AML-193 (cell line): ENCODE data around the gene C16orf74.

Source experiments
- DNase-seq, 2 experiments: peaks; one replicate each; lab custom pipeline; 2025; lab: John Stamatoyannopoulos, UW

C16orf74 gene

GRCh38 chr16:85774136-85774535, 23.2 kb upstream of the C16orf74 start:
- DNase-seq = no peak

- DNase-seq = no peak
These were observed 22.1 kb upstream of the C16orf74 start for GRCh38 chr16:85773044-85773443.

- DNase-seq = no peak
These were observed 19.8 kb upstream of the C16orf74 start for GRCh38 chr16:85770741-85771140.

DNA sequence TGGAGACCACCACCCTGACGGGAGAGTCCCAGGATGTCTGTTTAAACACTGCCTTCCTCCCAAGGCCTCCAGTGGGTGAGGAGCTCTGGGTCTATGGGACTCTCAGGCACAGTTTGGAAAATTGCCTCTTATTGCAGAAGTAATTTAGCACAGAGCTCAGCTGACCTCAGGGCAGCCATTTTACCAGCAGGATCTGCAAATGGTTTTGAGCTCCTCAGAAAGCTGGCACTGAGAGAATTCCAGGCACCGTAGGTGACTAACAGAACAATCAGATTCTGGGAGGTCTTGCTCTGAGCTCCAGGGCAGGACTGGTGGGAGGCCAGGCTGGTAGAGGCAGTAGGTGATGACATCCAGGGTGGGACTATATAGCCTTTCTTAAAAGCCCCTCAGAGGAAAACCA, 17.3 kb upstream of the C16orf74 start:
- no peak for DNase-seq

- DNase-seq = no peak
These were observed 16.6 kb upstream of the C16orf74 start for GRCh38 chr16:85767531-85767930.

- DNase-seq = no peak
These were observed 14.9 kb upstream of the C16orf74 start for GRCh38 chr16:85765767-85766166.

GRCh38 chr16:85765211-85765610, 14.3 kb upstream of the C16orf74 start:
- no peak for DNase-seq

GRCh38 chr16:85763616-85764015, 12.7 kb upstream of the C16orf74 start:
- DNase-seq = no peak

- no peak for DNase-seq
These were observed 12.1 kb upstream of the C16orf74 start for GRCh38 chr16:85762970-85763369.

- peak; percentile 68 to 75 for DNase-seq
These were observed 11.0 kb upstream of the C16orf74 start for GRCh38 chr16:85761861-85762260.

DNA sequence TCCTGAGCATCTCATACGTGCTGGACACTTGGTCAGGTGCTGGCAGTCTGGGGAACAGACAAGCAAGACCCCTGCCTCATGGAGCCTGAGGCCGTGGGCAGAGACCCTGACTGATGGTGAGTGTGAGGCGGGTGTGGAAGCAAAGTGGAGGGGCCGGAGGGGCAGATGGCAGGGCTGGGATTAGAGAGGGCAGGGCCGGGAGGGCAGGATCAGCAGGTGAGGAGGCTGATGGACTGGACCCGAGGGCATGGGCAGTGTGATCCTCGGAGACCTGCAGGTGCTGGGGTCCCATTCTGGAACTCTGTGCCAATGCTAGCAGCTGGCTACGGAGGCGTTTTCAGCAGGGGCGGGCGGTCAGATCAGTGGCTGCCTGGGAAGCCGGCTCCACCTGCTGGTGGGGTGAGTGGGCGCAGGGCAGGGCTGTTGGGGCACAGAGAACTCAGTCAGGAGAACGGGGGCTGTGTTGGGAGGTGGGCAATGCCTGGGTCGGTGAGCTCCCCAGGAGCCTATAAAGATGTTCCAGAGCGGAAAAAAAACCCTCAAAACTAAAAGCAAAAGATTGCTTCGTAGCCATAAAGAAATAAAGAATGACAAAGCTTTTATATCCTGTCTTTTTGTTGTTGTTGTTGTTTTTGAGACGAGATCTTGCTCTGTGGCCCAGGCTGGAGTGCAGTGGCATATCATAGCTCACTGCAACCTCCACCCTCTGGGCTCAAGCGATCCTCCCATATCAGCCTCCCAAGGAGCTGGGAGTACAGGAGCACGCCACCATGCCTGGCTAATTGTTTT, 8.9 kb upstream of the C16orf74 start:
- peak; percentile 31 to 42 for DNase-seq

DNA sequence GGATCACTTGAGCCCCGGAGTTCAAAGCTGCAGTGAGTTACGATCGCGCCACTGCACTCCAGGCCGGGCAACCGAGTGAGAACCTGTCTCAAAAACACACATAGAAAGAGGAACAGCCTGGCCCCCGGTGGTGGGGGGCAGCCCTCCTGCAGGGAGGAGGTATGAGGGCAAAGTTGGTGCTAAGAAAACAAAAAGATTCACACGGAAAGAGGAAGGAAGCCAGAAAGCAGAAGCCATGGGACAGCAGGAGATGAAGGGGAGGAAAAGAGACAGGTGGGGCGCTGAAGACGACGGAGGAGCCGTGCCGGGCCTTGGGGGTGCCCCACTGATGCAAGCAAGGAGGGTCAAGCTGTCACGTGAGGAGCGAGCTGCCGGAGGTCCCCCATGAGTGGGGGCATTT, 8.2 kb upstream of the C16orf74 start:
- peak; percentile 94 to 95 for DNase-seq

DNA sequence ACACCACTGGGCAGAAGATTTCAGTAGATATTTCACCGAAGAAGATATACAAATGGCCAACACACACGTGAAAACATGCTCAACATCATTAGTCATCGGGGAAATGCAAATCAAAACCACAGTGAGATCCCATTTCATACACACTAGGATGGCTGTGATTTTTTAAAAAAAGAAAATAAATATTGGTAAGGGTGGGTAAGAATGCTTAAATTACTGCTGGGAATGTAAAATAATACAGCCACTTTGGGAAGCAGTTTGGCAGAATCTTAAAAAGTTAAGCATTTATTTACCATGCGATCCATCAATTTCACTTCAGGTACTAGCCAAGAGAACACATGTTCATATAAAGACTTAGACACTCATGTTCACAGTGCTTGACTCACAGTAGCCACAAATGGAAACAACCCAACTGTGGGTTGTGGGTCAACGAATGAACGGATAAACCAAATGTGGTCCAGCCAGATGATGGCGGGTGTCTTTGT, 6.5 kb upstream of the C16orf74 start:
- no peak for DNase-seq

- no peak for DNase-seq
These were observed 5.3 kb upstream of the C16orf74 start for GRCh38 chr16:85755929-85756768.

DNA sequence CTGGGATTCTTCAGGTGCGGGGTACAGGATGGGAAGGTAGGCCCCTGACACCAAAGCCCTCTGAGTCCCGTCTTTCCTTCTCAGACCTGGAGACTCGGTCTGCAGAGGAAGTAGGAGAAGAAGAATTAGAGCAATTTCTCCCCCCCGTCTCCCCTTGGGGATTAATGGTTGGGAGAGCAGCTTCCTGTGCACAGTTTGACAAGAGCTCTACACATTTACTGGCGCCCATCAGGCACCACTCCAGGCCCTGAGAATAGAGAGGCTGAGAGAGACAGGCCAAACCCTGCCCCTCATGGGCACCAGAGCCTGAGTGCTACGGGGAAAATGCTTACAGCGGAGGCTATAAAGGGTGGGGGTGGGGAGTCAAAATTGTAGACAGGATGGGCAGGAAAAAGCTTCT, 3.5 kb upstream of the C16orf74 start:
- DNase-seq = no peak

DNA sequence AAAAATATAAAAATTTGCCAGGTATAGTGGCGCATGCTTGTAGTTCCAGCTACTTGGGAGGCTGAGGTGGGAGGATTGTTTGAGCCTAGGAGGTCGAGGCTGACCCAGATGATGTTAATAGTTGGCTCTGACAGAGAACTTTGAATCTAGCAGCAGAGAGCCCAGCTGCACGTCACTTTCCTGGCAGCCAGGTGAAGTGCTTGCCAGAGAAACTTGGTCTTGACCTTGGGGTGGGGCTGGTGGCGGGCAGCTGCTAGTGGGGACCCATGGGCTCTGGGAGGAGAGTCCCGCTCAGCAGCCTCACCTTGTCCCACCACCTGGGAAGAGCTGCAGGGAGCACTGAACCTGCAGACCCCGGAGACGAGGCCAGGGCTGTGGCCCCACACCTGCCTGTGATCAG, 3.1 kb upstream of the C16orf74 start:
- DNase-seq = no peak

GRCh38 chr16:85753559-85753958, 2.7 kb upstream of the C16orf74 start:
- DNase-seq = no peak

DNA sequence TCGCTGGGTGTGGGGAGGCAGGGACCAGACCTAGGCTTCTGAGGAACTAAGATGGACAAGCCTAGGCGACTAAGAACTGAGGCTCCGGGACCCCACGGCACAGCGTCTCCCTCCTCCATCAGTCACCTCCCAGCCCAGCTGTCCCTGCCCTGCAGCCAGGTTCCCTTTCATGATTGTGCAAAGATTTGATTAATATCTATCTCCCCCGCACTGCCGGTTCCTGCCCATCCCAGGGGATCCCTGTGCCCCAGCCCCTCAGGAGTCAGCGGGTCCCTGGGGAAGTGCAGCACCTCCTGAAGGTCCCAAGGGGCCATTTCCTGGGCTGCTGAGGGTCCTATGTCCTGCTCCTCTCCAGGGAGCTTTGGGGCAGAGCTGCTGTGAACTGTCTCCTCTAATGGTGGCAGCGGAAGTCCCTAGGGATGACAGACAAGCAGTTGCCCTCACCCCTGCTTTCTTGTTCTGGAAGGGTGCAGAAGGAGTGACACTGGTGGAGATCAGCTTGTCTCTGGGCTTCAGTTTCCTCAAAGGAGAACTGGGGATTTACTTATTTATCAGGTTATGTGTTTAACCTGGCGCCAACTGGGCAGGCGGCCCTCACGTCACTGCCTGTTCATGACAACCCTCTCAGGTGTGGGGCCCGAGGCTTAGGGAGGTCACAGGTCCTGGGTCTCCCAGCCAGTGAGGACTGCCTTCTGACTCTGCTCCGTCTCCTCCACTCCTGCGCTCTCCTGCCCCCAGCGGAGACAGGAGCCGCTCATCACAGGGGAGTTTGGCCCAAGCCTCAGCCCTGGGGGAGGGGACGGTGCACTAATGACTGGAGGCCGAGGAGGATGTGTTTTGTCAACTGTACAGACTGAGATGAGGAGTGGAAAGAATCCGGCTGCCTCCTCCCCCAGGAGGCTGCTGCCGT, 1.9 kb upstream of the C16orf74 start:
- DNase-seq = no peak

DNA sequence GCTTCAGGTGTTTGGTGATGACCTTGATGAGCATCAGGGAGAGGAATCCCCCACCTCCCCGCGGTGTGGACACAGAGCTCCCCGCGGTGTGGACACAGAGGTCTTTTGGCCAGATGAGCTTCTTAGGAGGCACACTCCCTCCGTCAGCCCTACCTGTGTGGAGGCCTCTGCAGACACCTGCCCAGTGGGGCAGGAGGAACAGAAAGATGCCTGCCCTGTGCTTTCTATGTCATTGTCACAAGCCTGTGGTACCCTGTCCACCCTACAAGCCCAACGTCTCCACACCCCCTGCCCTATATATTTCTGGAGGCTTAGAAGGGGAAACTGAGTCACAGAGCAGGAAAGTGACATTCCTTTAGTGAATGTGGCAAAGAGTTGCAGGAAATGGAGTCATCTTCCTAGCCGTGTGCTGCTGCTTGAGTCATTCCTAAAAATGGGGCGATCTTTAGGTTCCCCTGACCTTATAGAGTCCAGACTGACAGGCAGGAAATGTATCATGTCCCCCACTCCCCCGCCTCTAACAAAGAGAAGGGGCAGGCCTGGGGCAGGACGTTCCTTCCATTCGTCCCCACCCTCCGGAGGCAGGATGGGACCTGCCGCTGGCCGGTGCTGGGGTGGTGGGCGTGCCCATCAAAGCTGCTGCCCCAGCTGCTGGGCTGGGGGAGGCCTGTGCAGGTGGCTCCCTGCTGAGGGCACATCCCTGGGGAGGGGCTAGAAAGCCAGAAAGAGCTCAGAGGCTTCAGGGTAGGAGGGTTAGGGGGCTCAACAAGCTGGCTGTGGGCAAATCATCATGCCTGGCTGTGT, 1.0 kb upstream of the C16orf74 start:
- DNase-seq = peak in 1 of 2 experiments; percentile 13

GRCh38 chr16:85750146-85750826, 610 bp downstream of the C16orf74 start:
- peak; percentile 10 to 27 for DNase-seq

- no peak for DNase-seq
These were observed 1.1 kb downstream of the C16orf74 start for GRCh38 chr16:85749771-85750145.
